GM12878 (cell line): ENCODE results near the gene FAR2. TPM values are rescaled to one million over a fixed set of nuclear protein-coding genes. Genes with fewer than 3 reads are reported as not detected.

ENCODE experiments used
- ATAC-seq: fragments of 200-7000 bp; cut with Tn5 transposase; 3 replicates; pipeline ENCODE4 v1.9.1; 2020; ENCODE audit warnings: mild to moderate bottlenecking, moderate library complexity
- BruUV-seq: library from RNA; stranded (reverse); fragments of 400-500 nt; replicated peaks from 2 replicates; lab custom pipeline; 2021; lab: Mats Ljungman, UMichigan
- CTCF ChIA-PET: fragments of 300-600 bp; sonication (Branson Sonifier 250); formaldehyde crosslinking; extraction: SDS; loops from one replicate; lab custom pipeline; 2021; ENCODE audit warnings: inconsistent platforms; lab: Yijun Ruan, JAX
- POLR2A ChIA-PET: fragments of 350-600 bp; formaldehyde crosslinking; extraction: SDS; loops from one replicate; lab custom pipeline; 2021; ENCODE audit warnings: inconsistent platforms; lab: Charles Lee
- RAD21 ChIA-PET: fragments of 300-600 bp; sonication (Branson Sonifier 250); formaldehyde crosslinking; loops from one replicate; lab custom pipeline; 2023; ENCODE audit warnings: antibody characterized with exemption; ENCODE audit not compliant: unreplicated experiment; lab: Charles Lee
- SMC1A ChIA-PET: fragments of 300-600 bp; sonication (Branson Sonifier 250); formaldehyde crosslinking; loops from one replicate; lab custom pipeline; 2023; ENCODE audit not compliant: unreplicated experiment, uncharacterized antibody; lab: Charles Lee
- DNase-seq: peaks from one replicate; pipeline ENCODE4 v3.0.0-alpha.2; 2011; ENCODE audit warnings: low read depth, low spot score
- FAIRE-seq: peaks from 3 replicates; lab custom pipeline; 2011; peaks lifted over from hg19 to GRCh38; lab: Jason Lieb, UNC
- H2AFZ ChIP-seq: 2 replicates; pipeline ENCODE4 v1.6.0; 2011; ENCODE audit warnings: low read depth, low read length, control low read depth; ENCODE audit not compliant: control insufficient read depth
- H3K27ac ChIP-seq: 2 replicates; pipeline ENCODE4 v1.5.1; 2011; ENCODE audit warnings: control low read depth; ENCODE audit not compliant: control insufficient read depth, insufficient read depth
- H3K27me3 ChIP-seq, 2 experiments: replicated peaks in 1 of 2; 2 replicates each; pipeline versions ENCODE4 v1.6.0 to v1.6.1; 2011; ENCODE audit warnings: low read length in 1 of 2; ENCODE audit not compliant: control insufficient read depth in 2 of 2, insufficient read depth in 2 of 2
- H3K36me3 ChIP-seq, 2 experiments: 2 replicates each; pipeline ENCODE4 v1.5.1; 2011; ENCODE audit warnings: low read length in 1 of 2; ENCODE audit not compliant: control insufficient read depth in 2 of 2, insufficient read depth in 2 of 2
- H3K4me1 ChIP-seq: 2 replicates; pipeline ENCODE4 v1.6.1; 2011; ENCODE audit warnings: mild to moderate bottlenecking, low read length, moderate library complexity, mixed read lengths; ENCODE audit not compliant: control insufficient read depth, insufficient read depth
- H3K4me2 ChIP-seq: 2 replicates; pipeline ENCODE4 v1.6.0; 2011; ENCODE audit warnings: control low read depth; ENCODE audit not compliant: control insufficient read depth, insufficient read depth
- H3K4me3 ChIP-seq: fragments of 200-600 bp; sonication (generic); 2 replicates; pipeline ENCODE4 v1.5.1; 2016
- H3K79me2 ChIP-seq: 2 replicates; pipeline ENCODE4 v1.6.0; 2011; ENCODE audit warnings: low read length; ENCODE audit not compliant: control insufficient read depth, insufficient read depth
- H3K9ac ChIP-seq: 2 replicates; pipeline ENCODE4 v1.8.0; 2011; ENCODE audit warnings: low read length, control low read depth, mixed read lengths; ENCODE audit not compliant: control insufficient read depth, insufficient read depth
- H3K9me3 ChIP-seq: replicated peaks from 3 replicates; pipeline ENCODE4 v1.5.1; 2011; ENCODE audit warnings: mild to moderate bottlenecking, low read length; ENCODE audit not compliant: control insufficient read depth, insufficient read depth
- H4K20me1 ChIP-seq: 2 replicates; pipeline ENCODE4 v1.6.0; 2011; ENCODE audit not compliant: control insufficient read depth, insufficient read depth
- HDAC2 ChIP-seq: fragments of 200-600 bp; sonication (generic); IDR thresholded peaks from 2 replicates; pipeline ENCODE4 v1.6.1; 2017
- IKZF2 ChIP-seq, 2 experiments: fragments of 450-650 bp; IDR thresholded peaks; 2 replicates each; pipeline ENCODE4 v1.6.1; 2017; ENCODE audit warnings: mild to moderate bottlenecking in 2 of 2, moderate library complexity in 2 of 2
- MLLT1 ChIP-seq: fragments of 450-650 bp; IDR thresholded peaks from 2 replicates; pipeline ENCODE4 v1.6.1; 2016; ENCODE audit warnings: mild to moderate bottlenecking
- RUNX3 ChIP-seq: IDR thresholded peaks from 2 replicates; pipeline ENCODE4 v1.6.1; 2012; ENCODE audit warnings: low read length, inconsistent platforms
- SPI1 ChIP-seq: IDR thresholded peaks from 2 replicates; pipeline ENCODE4 v1.6.1; 2011; ENCODE audit warnings: low read depth, mild to moderate bottlenecking, low read length, moderate library complexity, borderline replicate concordance; ENCODE audit not compliant: insufficient read depth
- YY1 ChIP-seq: IDR thresholded peaks from 2 replicates; pipeline ENCODE4 v1.6.1; 2011; ENCODE audit warnings: low read depth, mild to moderate bottlenecking, low read length
- WGBS: methylation state at CpG from one replicate; pipeline ENCODE4 v1.1.6; 2016; ENCODE audit warnings: low lambda C conversion rate; ENCODE audit not compliant: insufficient replicate concordance, insufficient coverage; ENCODE audit errors: missing lambda C conversion rate; 5-methylcytosine and 5-hydroxymethylcytosine counted together
- in situ Hi-C: fragments of 300-500 bp; cut with MboI; formaldehyde crosslinking; loops from 9 replicates; pipeline ENCODE4 v1.14.3; 2018; ENCODE audit warnings: mixed read lengths
- intact Hi-C: fragments of 100-400 bp; cut with micrococcal nuclease; formaldehyde crosslinking; loops from one replicate; pipeline ENCODE4 v1.14.2; 2022; ENCODE audit not compliant: unreplicated experiment
- polyA plus RNA-seq, 11 experiments: library from polyadenylated mRNA; depleted of rRNA in 4 of 11; unstranded in 6 of 11; stranded (reverse) in 5 of 11; fragments of >200 nt; fragmentation: Nextera tagmentation in 4 of 11; fragmentation: Illumina TruSeq in 1 of 11; extraction: Ambion mirVana in 4 of 11; extraction: Trizol in 1 of 11; gene quantifications; 1 replicate in 1 of 11; 2 replicates in 10 of 11; pipeline versions ENCODE4 v1.2.1 to v1.2.3, GENCODE V29; 2011 to 2016; ENCODE audit warnings: inconsistent platforms in 2 of 11, missing spikeins in 2 of 11, low read depth in 1 of 11
- total RNA-seq, 4 experiments: library from RNA; depleted of rRNA in 3 of 4; stranded (reverse); fragments of >200 nt in 3 of 4; fragmentation: Illumina TruSeq in 1 of 4; extraction: Trizol in 1 of 4; gene quantifications; 2 replicates each; pipeline versions ENCODE4 v1.2.1 to v1.2.3, GENCODE V29; 2013 to 2021

Gene FAR2
- total and polyA plus RNA-seq, 10 of the 15 experiments (the other 5 are each of a cell fraction or from before 2014, with no cell fraction given) = 0.50 to 1.1 (median 0.65) TPM

DNA sequence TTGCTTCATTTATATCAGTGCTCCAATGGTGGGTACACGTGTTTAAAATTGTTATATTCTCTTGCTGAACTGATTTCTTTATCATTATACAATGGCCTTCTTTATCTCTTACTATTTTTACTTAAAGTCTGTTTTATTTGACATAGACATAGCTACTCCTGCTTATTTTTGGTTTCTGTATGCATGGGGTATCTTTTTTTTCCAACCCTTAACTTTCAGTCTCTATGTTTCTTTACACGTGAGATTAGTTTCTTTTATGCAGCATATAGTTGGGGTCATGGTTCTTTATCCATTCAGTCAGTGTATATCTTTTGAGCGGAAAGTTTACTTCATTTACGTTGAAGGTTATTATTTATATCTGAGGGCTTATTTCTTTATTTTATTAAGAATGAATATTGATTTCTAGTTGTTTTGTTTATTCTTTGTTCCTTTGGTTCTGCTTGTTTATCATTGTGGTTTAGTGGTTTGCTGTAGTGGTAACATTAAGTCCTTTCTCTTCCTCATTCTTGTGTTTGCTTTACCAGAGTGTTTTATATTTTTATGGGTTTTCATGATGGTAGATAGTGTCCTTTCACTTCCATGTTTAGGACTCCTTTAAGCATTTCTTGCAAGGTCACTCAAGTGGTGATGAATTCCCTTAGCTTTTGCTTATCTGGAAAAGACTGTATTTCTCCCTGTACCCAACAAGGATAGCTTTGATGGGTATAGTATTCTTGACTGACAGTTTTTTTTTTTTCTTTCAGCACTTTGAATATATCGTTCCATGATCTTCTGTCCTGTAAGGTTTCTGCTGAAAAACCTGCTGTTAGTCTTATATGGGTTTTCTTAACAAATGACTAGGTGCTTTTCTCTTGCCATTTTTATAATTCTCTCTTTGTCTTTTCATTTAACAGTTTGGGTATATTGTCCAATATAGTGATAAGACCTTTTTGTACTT is 38.3 kb upstream of the FAR2 start:
- BruUV-seq = no TSS peak
- no peak for FAIRE-seq

More for the DNA sequence above, 38.3 kb upstream of the FAR2 start:
- ChIA-PET POLR2A (no interaction called here), RAD21 (no interaction called here), CTCF (interaction anchor here (0.6 kb wide), 1 partner anchor 38 kb away, joined by 3 read pairs; no protein-coding TSS in a partner anchor), SMC1A (no interaction called here)
- Histone ChIP-seq H4K20me1 (no peaks in the 10 kb centered on the region), H3K9ac (no peak overlapping the region), H3K4me1 (no peaks in the 10 kb centered on the region), H2AFZ (no peak overlapping the region), H3K4me3 (no peak overlapping the region), H3K27ac (no peak overlapping the region), H3K36me3 (no peaks in the 10 kb centered on the region), H3K4me2 (0 out of 2 replicates have a peak overlapping the region, but pooled peaks have one; percentile 9), H3K27me3 (no peaks in the 10 kb centered on the region), H3K79me2 (no peaks in the 10 kb centered on the region), H3K9me3 (peaks cover 2% of the 10 kb centered on the region; the same call in 2 of the 3 replicates)
- peak; percentile 41; the same call in 1 of the 3 replicates for ATAC-seq
- TF ChIP-seq SPI1 (peak; percentile 60; the same call in 1 of the 2 replicates), YY1 (no peak), HDAC2 (no peak), MLLT1 (0 out of 2 replicates have a peak, but pooled peaks have one; percentile 51), IKZF2 (IDR thresholded peaks at IDR 0.05) (0 out of 4 replicates have a peak, but pooled peaks of 1 of the 2 experiments have one; percentile 26), RUNX3 (peak; percentile 70; the same call in 1 of the 2 replicates)
- intact Hi-C loops (no loop called here), in situ Hi-C loops (no loop called here)
- no peak for DNase-seq
- 49% methylated on average over 5 of the region's 5 CpGs for WGBS
